HepG2 (cell line): Measurements from ENCODE around the gene LYRM4. TPM values are rescaled to one million over a fixed set of nuclear protein-coding genes. Genes with fewer than 3 reads are reported as not detected.

ENCODE experiments used
- ATAC-seq: fragments of 200-7000 bp; cut with Tn5 transposase; 3 replicates; pipeline ENCODE4 v1.9.1; 2020; ENCODE audit warnings: mild to moderate bottlenecking, moderate library complexity
- BruUV-seq: library from RNA; stranded (reverse); fragments of 400-500 nt; replicated peaks from 2 replicates; lab custom pipeline; 2021; lab: Mats Ljungman, UMichigan
- CTCF ChIA-PET: fragments of 300-600 bp; formaldehyde crosslinking; extraction: SDS; loops from one replicate; lab custom pipeline; 2021; ENCODE audit warnings: low total read pairs, inconsistent platforms, low intra/inter-chr PET ratio; lab: Yijun Ruan, JAX
- POLR2A ChIA-PET: fragments of 350-600 bp; sonication (Branson Sonifier 250); formaldehyde crosslinking; loops from one replicate; lab custom pipeline; 2020; ENCODE audit warnings: antibody characterized with exemption, inconsistent platforms; lab: Yijun Ruan, JAX
- DNase-seq: peaks from one replicate; pipeline ENCODE4 v3.0.0-alpha.2; 2015; ENCODE audit warnings: low spot score
- FAIRE-seq: peaks from 3 replicates; lab custom pipeline; 2011; peaks lifted over from hg19 to GRCh38; lab: Jason Lieb, UNC
- H2AFZ ChIP-seq: one replicate; pipeline ENCODE4 v1.6.1; 2011; ENCODE audit warnings: low read length, inconsistent platforms
- H3K27ac ChIP-seq: fragments of 300-600 bp; 3 replicates; pipeline ENCODE4 v1.8.0; 2011; ENCODE audit warnings: mixed run types, mild to moderate bottlenecking, mixed read lengths, low read length, inconsistent platforms; ENCODE audit not compliant: insufficient read depth; ENCODE audit errors: extremely low read length
- H3K27me3 ChIP-seq, 2 experiments: fragments of 200-600 bp in 1 of 2; 2 replicates in 1 of 2; 3 replicates in 1 of 2; pipeline versions ENCODE4 v1.6.0 to v1.8.0; 2011; ENCODE audit warnings: low read length in 2 of 2, mild to moderate bottlenecking in 2 of 2, moderate library complexity in 2 of 2, inconsistent platforms in 1 of 2; ENCODE audit not compliant: insufficient read depth in 2 of 2, control insufficient read depth in 1 of 2
- H3K36me3 ChIP-seq, 2 experiments: fragments of 200-600 bp in 1 of 2; replicated peaks in 1 of 2; 2 replicates in 1 of 2; 3 replicates in 1 of 2; pipeline versions ENCODE4 v1.5.1 to v1.8.0; 2011; ENCODE audit warnings: low read length in 2 of 2, inconsistent platforms in 1 of 2; ENCODE audit not compliant: insufficient read depth in 2 of 2, control insufficient read depth in 1 of 2
- H3K4me1 ChIP-seq: 2 replicates; pipeline ENCODE4 v1.5.1; 2012; ENCODE audit warnings: low read length, inconsistent platforms; ENCODE audit not compliant: insufficient read depth
- H3K4me2 ChIP-seq: 2 replicates; pipeline ENCODE4 v1.6.0; 2011; ENCODE audit warnings: low read depth, low read length, inconsistent platforms
- H3K4me3 ChIP-seq, 3 experiments: fragments of 200-600 bp in 1 of 3; sonication (generic), shearing (Covaris generic) in 1 of 3; replicated peaks in 1 of 3; 2 replicates each; pipeline ENCODE4 v1.5.1; 2011 to 2016; ENCODE audit warnings: low read length in 3 of 3, inconsistent platforms in 2 of 3, low read depth in 2 of 3, mild to moderate bottlenecking in 2 of 3, control low read depth in 1 of 3, mixed read lengths in 1 of 3; ENCODE audit not compliant: insufficient read depth in 1 of 3
- H3K79me2 ChIP-seq: one replicate; pipeline ENCODE4 v1.6.1; 2011; ENCODE audit warnings: low read length, inconsistent platforms; ENCODE audit not compliant: insufficient read depth
- H3K9ac ChIP-seq: 2 replicates; pipeline ENCODE4 v1.6.0; 2011; ENCODE audit warnings: mild to moderate bottlenecking, low read depth, low read length, inconsistent platforms; ENCODE audit not compliant: insufficient read depth
- H3K9me3 ChIP-seq: 2 replicates; pipeline ENCODE4 v1.5.1; 2012; ENCODE audit warnings: mild to moderate bottlenecking, low read length
- H4K20me1 ChIP-seq: 2 replicates; pipeline ENCODE4 v1.6.0; 2011; ENCODE audit warnings: inconsistent platforms, mild to moderate bottlenecking, low read length, moderate library complexity; ENCODE audit not compliant: insufficient read depth
- GATAD2A ChIP-seq: IDR thresholded peaks from 2 replicates; pipeline ENCODE4 v1.6.1; 2016
- MTF2 ChIP-seq: sonication (generic); formaldehyde crosslinking; IDR thresholded peaks from 2 replicates; pipeline ENCODE4 v1.5.0; 2020; ENCODE audit warnings: missing genetic modification reagents, borderline replicate concordance
- NFKBIZ ChIP-seq: IDR thresholded peaks from 2 replicates; pipeline ENCODE4 v1.6.1; 2018; ENCODE audit warnings: missing genetic modification reagents, missing compliant biosample characterization
- NONO ChIP-seq, 2 experiments: fragments of 450-650 bp in 1 of 2; sonication (generic) in 1 of 2; formaldehyde crosslinking in 1 of 2; IDR thresholded peaks in 1 of 2; conservative IDR thresholded peaks in 1 of 2; 2 replicates each; pipeline versions ENCODE4 v1.6.1 to v1.8.0; 2017 to 2022; ENCODE audit warnings: mild to moderate bottlenecking in 1 of 2, missing genetic modification reagents in 1 of 2, moderate library complexity in 1 of 2
- ONECUT2 ChIP-seq: sonication (generic); formaldehyde crosslinking; IDR thresholded peaks from 2 replicates; pipeline ENCODE4 v1.4.0; 2020; ENCODE audit warnings: missing genetic modification reagents
- RXRA ChIP-seq: sonication (generic); formaldehyde crosslinking; IDR thresholded peaks from 2 replicates; pipeline ENCODE4 v1.5.1; 2020; ENCODE audit warnings: missing genetic modification reagents
- TRIM22 ChIP-seq: fragments of 450-650 bp; IDR thresholded peaks from 2 replicates; pipeline ENCODE4 v1.6.1; 2017
- ZNF225 ChIP-seq: sonication (generic); formaldehyde crosslinking; IDR thresholded peaks from 2 replicates; pipeline ENCODE4 v1.4.0; 2020; ENCODE audit warnings: mild to moderate bottlenecking, missing genetic modification reagents
- ZNF337 ChIP-seq: sonication (generic); formaldehyde crosslinking; IDR thresholded peaks from 2 replicates; pipeline ENCODE4 v1.5.1; 2020; ENCODE audit warnings: missing genetic modification reagents, low read depth, mild to moderate bottlenecking, borderline replicate concordance
- ZNF430 ChIP-seq: sonication (generic); formaldehyde crosslinking; IDR thresholded peaks from 2 replicates; pipeline ENCODE4 v1.9.0; 2021; ENCODE audit warnings: mild to moderate bottlenecking, missing genetic modification reagents
- ZNF615 ChIP-seq: sonication (generic); formaldehyde crosslinking; IDR thresholded peaks from 2 replicates; pipeline ENCODE4 v1.5.0; 2020; ENCODE audit warnings: mild to moderate bottlenecking, missing genetic modification reagents, borderline replicate concordance
- ZNF687 ChIP-seq: sonication (generic); formaldehyde crosslinking; IDR thresholded peaks from 2 replicates; pipeline ENCODE4 v1.5.1; 2020; ENCODE audit warnings: mild to moderate bottlenecking, missing genetic modification reagents, moderate library complexity
- ZSCAN9 ChIP-seq: IDR thresholded peaks from 2 replicates; pipeline ENCODE4 v1.6.1; 2016; ENCODE audit warnings: borderline replicate concordance
- WGBS: methylation state at CpG from one replicate; pipeline ENCODE4 v1.1.6; 2017; ENCODE audit warnings: low lambda C conversion rate; 5-methylcytosine and 5-hydroxymethylcytosine counted together
- in situ Hi-C: cut with HindIII; loops from 2 replicates; pipeline ENCODE4 v1.10.0; 2017; ENCODE audit warnings: low pct_unique_long_range_greater_than_20kb; ENCODE audit not compliant: extremely low pct_ligation_motif_present
- intact Hi-C: fragments of 100-400 bp; cut with micrococcal nuclease; formaldehyde crosslinking; loops from one replicate; pipeline ENCODE4 v1.10.0; 2022; ENCODE audit not compliant: unreplicated experiment
- polyA plus RNA-seq, 8 experiments: library from polyadenylated mRNA; depleted of rRNA in 3 of 8; stranded (reverse) in 7 of 8; unstranded in 1 of 8; fragments of >200 nt; fragmentation: Illumina TruSeq in 4 of 8; extraction: Trizol in 4 of 8; gene quantifications; 2 replicates each; pipeline versions ENCODE4 v1.2.1 to v1.2.3, GENCODE V29; 2011 to 2016; ENCODE audit warnings: low read depth in 4 of 8, missing spikeins in 1 of 8, mixed read lengths in 1 of 8; ENCODE audit not compliant: insufficient read depth in 1 of 8
- total RNA-seq, 5 experiments: library from RNA; depleted of rRNA; stranded (reverse); fragments of >200 nt; fragmentation: Illumina TruSeq; extraction: Trizol; gene quantifications; 2 replicates each; pipeline ENCODE4 v1.2.3, GENCODE V29; 2016; ENCODE audit warnings: low read depth in 1 of 5

The LYRM4 gene
- total and polyA plus RNA-seq, 2 of the 13 experiments (the other 11 are each of a cell fraction or from before 2014, with no cell fraction given) = 64.6 to 67.5 TPM

- TF ChIP-seq NFKBIZ (CRISPR knock-in tag) = no peak
- TF ChIP-seq ZNF225 (CRISPR knock-in tag) = no peak
- TF ChIP-seq ZNF615 (CRISPR knock-in tag) = no peak
- TF ChIP-seq GATAD2A (CRISPR knock-in tag) = no peak
- no peak for TF ChIP-seq MTF2 (CRISPR knock-in tag)
- no peak for TF ChIP-seq ZNF687
Observed at GRCh38 chr6:5152460-5152859, 108.3 kb downstream of the LYRM4 start (continued).

GRCh38 chr6:5151955-5152401 lies 108.8 kb downstream of the LYRM4 start:
- TF ChIP-seq ZNF337 (CRISPR knock-in tag) (no peak), ONECUT2 (CRISPR knock-in tag) (no peak), RXRA (CRISPR knock-in tag) (no peak), NONO (IDR thresholded peaks at IDR 0.05) (no peak), NONO (CRISPR knock-in tag; conservative IDR thresholded peaks at IDR 0.05) (no peak), TRIM22 (no peak), ZSCAN9 (CRISPR knock-in tag) (no peak), ZNF430 (CRISPR knock-in tag) (no peak)
- Histone ChIP-seq H3K79me2 (no peaks in the 10 kb centered on the region), H2AFZ (no peak overlapping the region), H3K9me3 (no peaks in the 10 kb centered on the region), H3K4me3 (no peak overlapping the region), H3K27me3 (no peaks in the 10 kb centered on the region), H4K20me1 (no peaks in the 10 kb centered on the region), H3K36me3 (no peaks in the 10 kb centered on the region), H3K9ac (no peak overlapping the region), H3K4me2 (no peak overlapping the region), H3K27ac (no peak overlapping the region), H3K4me1 (no peaks in the 10 kb centered on the region)
- DNase-seq = no peak
- POLR2A ChIA-PET = no interaction called here
- intact Hi-C loops = no loop called here
- FAIRE-seq = no peak
- CTCF ChIA-PET = no interaction called here
- 93% methylated on average over 7 of the region's 7 CpGs for WGBS
- ATAC-seq = no peak
- in situ Hi-C loops = no loop called here
- no TSS peak for BruUV-seq
